Astrocyte of the spinal cord (primary cell): ENCODE results near the gene ADK.

ENCODE experiments used
- DNase-seq: peaks from one replicate; pipeline ENCODE4 v3.0.0; 2011; ENCODE audit warnings: low read depth, low spot score
- H3K4me3 ChIP-seq: 2 replicates; pipeline ENCODE4 v1.5.1; 2011; ENCODE audit warnings: low read depth, mild to moderate bottlenecking, low read length, moderate library complexity
- CTCF ChIP-seq: IDR thresholded peaks from 2 replicates; pipeline ENCODE4 v1.5.1; 2012; ENCODE audit warnings: low read depth, mild to moderate bottlenecking, low read length, inconsistent platforms
- in situ Hi-C: cut with HindIII; loops from 2 replicates; pipeline ENCODE4 v1.10.0; 2017; ENCODE audit warnings: low sequenced_read_pairs

ADK gene

GRCh38 chr10:74745449-74745848 is 594.4 kb downstream of the ADK start:
- no peak overlapping the region for H3K4me3 ChIP-seq
- no peak for DNase-seq
- in situ Hi-C loops = no loop called here
- no peak for TF ChIP-seq CTCF

- no peak overlapping the region for H3K4me3 ChIP-seq
- DNase-seq = no peak
- TF ChIP-seq CTCF = no peak
- in situ Hi-C loops = no loop called here
Measured at GRCh38 chr10:74746813-74747212, 595.8 kb downstream of the ADK start.

- no peak for TF ChIP-seq CTCF
- H3K4me3 ChIP-seq = no peak overlapping the region
- in situ Hi-C loops = no loop called here
- no peak for DNase-seq
Measured at GRCh38 chr10:74748468-74749031, 597.5 kb downstream of the ADK start.

- in situ Hi-C loops = no loop called here
- TF ChIP-seq CTCF = no peak
- H3K4me3 ChIP-seq = no peak overlapping the region
- DNase-seq = no peak
Measured at GRCh38 chr10:74750848-74751274, 599.8 kb downstream of the ADK start.

- no peak overlapping the region for H3K4me3 ChIP-seq
- no peak for TF ChIP-seq CTCF
- in situ Hi-C loops = no loop called here
- no peak for DNase-seq
Measured at GRCh38 chr10:74752371-74753040, 601.5 kb downstream of the ADK start.

GRCh38 chr10:74753442-74754211 is 602.6 kb downstream of the ADK start:
- in situ Hi-C loops = no loop called here
- no peak for TF ChIP-seq CTCF
- DNase-seq = peak; percentile 74
- H3K4me3 ChIP-seq = no peak overlapping the region
